ENCODE data around the gene ZNF521.

ZNF521 gene

DNA sequence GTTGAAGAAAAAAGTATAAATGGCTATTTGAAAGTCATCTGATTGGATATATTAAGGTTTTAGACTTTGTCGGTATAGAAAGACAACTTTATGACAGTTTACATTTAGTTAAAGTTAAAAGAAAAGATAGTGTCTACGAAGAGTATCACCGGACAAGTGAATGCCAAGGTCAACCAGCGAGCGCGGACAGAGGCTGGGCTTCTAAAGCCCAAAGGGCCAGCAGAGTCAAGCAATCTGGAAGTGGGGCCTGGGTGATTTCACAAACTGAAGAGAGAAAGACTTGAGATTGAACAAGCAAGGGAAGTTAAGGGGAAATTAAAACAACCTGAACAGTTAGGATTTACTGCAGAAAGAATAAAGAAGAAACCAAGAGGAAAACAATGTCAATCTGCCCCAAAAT, 16.3 kb downstream of the ZNF521 start:
- DNase-seq (ENCODE audit: low read depth in 2 of 2), result no peak

DNA sequence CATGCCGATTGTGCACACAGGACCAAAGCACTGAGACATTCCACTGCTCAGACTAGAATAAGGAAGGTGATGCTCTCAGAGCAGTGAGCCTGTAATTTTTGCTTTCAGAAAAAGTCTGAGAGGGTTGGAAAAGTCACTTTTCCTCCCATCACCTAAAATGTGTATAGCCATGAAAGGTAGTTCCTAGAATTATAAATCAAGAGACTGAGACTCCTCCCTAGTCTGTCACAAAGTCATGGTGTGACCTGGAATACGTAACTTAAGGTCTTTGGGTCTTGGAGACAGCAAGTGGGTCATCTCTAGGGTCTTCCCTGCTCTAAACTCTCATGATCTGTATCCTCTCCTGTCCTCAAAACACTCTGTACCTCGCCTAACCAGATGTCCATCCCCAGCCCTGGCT, 16.9 kb downstream of the ZNF521 start:
- DNase-seq (ENCODE audit: low read depth in 2 of 2), result no peak

DNA sequence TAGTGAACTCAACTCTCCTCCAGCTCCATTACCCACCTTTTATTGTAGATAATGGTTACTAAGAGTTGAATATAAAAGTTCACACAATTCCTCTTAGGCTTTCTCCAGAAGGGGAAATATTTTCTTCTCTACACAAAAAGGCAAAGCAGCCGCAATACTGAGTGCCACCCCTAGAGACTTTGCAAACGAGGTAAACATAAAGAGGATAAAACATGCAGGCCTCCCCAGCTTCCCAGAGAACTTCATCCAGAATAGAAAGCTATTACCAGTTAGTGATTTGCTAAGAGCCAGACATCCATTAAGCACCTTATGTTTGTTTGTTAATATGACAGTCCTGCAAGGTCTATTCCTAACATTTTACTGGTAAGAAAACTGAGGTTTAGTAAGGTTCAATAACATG, 17.4 kb downstream of the ZNF521 start:
- no peak for DNase-seq (ENCODE audit: low read depth in 2 of 2)

DNA sequence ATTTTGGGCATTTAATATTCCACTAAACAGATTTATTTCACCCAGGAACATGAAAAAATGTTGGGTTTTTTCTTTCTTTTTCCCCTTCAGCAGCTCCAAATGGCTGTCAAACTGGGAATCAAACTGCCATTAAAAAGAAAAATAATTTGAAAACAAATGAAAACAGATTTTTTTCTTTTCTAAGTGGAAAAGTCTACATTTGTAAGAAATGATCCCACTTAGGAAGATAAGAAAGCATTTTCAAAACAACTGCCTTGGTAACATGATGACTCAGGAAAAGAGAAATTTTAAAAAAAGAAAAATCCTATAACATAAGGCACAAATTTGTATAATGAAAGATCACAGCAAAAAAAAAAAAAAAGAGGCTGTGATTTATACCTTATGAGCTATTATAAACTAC, 20.0 kb downstream of the ZNF521 start:
- no peak for DNase-seq (ENCODE audit: low read depth in 2 of 2)

DNA sequence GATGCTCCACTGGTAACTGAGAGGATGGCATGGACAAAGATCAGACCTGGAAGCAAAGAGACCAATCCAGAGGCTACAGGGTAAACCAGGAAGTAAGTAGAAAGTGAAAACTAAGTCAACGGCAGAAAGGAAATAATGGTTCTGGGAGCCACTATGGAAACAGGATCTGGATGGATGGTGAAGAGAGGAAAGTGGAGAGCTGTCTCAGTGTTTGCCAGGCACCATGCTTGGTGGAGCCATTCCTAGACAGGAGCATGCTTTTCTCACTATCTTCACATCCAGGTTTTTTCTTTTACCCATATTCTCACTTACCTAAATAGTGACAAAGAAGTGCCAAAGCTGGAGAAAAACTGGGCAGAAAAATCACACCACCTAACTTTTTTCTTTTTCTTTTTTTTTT, 22.2 kb downstream of the ZNF521 start:
- no peak for DNase-seq (ENCODE audit: low read depth in 2 of 2)

DNA sequence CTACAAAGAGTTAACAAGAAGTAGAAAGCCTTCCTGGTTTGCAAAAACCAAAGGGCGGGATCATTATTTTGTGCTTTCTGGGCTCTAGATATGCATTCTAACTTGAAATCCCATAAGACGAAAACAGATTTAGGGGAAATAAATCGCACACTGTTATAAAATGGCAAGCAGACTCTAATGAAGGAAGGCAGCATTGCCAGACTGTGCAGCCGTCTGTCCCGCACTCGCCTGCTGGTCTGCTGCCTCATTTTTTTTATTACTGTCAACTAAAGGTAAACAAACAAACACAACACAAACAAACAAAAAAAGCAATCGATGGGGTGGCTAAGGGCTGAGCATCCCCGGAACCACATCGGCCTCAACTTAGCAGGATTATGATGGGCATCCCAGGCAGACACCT, 24.4 kb downstream of the ZNF521 start:
- no peak for DNase-seq (ENCODE audit: low read depth in 2 of 2)

DNA sequence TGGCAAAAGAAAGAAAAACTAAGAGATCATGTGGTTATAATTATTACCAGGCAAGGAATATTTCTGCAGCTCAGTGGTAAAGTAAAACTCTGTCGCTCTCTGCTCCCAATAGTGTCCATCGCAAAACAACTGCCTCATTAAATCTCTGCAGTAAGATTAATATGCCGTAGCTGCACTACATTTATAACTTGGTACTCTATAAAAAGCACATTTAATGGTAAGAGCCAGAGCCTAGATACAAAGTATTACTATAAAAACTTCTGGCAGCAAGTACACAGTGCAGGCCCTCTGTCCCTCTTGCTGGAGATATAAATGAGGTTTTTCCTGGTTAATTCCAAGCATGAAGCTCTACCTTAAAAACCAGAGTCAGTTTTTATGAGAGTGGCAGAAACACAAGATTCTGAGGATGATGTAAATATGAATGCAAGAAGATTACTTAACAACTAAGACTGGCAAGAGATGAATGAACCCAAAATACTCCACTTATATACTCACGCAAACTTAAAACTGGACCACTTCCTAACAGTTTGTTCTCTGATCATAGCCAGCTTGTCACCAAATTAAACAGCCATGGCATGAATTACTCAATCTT, 25.5 kb downstream of the ZNF521 start:
- no peak for DNase-seq (ENCODE audit: low read depth in 2 of 2)

DNA sequence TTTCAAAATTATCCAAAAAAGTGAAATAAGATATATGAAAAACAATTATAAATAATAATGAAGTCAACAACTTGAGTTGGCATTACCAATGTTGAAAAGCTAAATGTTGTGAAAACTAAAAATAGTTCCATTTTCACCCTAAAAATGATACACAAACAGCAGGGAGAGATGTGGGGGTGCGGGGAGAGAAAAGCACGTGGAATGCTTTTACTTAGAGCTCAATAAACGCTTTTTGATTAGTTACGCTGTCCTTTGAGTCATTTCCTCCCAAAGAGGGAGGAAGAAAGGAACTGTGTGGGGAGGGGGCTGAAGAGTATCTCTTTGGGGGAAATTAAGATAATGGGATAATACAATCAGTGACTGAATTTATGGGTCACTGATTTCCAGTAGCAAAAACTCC, 29.2 kb downstream of the ZNF521 start:
- DNase-seq (ENCODE audit: low read depth in 2 of 2), result no peak

DNA sequence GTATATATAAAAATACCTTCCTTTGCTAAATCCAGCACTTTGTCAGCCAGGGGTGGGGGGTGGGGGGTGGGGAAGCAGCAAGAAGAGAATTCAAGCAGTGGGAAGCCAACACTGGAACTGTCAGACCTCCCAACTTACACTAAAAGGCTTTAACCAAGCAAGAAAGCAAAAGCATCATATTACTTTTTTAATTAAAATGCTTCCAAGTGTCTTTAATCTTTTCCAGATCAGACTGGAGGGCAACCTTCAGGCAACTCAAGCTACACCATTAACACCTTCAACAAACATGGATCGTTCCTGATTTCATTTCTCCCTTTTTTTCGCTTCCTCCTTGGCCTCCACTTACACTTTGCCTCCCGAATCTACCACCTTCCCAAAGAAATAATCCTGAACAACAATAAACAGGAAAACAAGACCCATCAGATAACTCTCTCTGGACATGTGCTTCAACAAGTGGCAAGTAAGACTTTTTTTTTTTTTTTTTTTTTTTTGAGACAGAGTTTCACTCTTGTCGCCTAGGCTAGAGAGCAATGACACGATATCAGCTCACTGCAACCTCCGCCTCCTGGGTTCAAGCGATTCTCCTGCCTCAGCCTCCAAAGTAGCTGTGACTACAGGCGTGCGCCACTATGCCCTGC, 35.5 kb downstream of the ZNF521 start:
- no peak for DNase-seq (ENCODE audit: low read depth in 2 of 2)

DNA sequence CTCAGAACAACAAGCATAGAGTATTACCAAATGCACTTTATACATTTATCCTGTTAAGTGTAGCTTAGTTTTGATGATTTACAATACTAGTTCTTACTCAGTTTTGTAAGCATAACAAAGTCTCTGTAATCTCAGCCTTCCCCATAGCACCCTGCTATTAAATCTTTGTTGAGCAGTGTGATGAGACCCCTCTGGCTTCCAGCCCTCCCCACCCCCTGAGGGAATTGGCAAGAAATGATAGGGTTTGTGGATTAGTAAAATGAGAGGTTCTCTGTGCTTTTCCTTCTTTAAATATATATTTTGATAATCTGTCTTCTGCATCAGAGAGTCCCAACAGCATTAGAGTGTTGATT, 37.2 kb downstream of the ZNF521 start:
- DNase-seq (ENCODE audit: low read depth in 2 of 2), result no peak

DNA sequence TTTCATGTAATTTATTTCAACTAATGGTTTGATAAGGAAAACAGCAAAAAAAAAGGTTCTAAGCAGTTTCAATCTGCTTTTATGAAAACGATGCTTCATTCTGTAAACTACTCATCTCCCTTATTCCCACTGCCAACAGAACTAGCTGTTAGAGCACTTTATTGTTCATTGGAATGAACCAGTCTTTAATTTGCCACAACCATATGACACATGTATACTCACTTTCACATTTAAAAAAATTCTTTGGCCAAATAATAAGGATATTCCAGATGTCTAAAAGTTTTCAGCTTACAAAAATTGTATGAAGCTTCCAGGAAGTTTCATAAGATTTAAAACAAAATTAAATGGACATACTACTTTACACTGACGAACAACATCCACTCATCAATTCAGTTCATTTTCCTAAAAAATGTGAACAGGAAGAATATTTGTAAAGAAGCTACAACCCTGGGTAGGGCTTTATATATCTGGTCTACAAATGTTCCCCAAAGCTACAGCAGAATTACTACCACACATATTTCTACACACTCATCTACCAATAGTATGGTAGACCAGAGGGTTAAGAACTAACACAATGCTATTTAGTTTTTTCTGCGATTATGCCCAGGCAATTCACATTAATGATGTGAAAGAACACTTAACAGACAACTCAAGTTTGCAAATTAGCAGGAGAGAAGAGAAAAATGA, 37.7 kb downstream of the ZNF521 start:
- DNase-seq (ENCODE audit: low read depth in 2 of 2), result no peak

DNA sequence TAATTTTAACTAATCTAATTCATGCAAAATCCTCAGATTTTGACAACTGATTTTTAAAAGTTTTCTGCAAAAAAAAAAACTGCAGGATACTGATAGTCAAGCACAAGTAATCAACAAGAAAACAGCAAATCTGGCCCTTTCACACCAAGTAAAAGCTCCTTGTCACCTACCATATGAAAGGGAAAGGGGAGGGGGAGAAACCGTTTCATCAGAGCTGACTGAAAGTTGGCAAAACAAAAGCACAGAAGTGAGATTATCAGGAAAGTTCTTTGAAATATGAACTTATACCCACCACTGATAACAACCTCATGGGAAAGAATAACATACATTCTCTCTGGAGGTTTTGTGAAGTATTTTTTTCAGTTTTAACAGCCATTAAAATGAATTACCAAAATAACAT, 38.7 kb downstream of the ZNF521 start:
- DNase-seq (ENCODE audit: low read depth in 2 of 2), result no peak

DNA sequence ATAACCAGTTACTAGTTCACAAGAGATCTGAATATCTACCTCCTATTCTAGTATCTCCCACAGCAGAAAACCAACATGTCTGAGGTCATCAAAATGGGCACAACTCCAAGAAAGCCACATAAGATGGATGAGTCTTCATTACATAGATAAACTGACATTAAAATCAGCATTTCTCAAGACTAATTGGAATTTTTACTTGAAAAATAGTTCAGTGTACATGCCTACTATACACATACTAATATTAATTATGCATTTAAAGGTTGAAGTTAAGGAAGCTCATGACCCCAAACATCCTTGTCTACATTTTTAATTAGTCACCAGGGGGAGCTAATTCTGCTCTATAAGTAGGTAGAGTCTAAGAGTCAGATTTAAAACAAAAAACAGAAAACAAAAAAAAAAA, 41.9 kb downstream of the ZNF521 start:
- no peak for DNase-seq (ENCODE audit: low read depth in 2 of 2)

DNA sequence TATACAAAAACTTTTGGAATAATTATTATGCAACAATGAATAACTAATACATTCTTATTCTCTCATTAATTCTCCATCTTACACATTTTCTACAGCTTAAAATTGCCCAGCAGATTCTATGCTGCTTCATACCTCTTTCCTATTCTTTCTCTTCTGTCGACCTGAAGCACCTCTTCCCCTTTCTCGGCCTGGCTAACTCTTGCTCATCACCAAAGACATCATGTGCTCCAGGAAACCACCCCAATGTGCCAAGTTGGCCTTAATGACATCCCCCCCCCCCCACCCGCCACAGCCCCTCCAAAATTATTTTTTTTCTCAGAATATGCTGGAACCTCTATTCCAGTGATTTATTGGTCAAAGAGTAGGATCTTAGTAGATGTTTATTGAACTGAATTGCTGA, 43.6 kb downstream of the ZNF521 start:
- no peak for DNase-seq (ENCODE audit: low read depth in 2 of 2)

DNA sequence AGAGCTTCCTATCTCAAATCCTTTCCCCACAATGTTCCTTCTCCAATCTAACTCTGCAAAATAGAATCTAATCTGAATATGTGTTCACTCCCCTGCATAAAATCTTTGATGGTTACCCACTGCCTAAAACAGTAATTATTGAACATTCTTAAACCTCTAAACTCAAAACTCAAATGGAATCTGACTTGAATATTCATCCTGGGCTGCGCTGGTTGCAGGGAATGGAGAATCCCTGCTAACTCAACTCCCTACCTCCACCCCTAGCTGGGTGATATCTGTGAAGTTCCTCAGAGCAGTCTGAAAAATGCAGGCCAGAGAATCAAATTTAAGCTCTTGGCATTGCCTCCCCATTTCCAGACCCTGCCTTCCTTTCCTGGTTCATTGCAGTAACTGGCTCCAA, 44.8 kb downstream of the ZNF521 start:
- no peak for DNase-seq (ENCODE audit: low read depth in 2 of 2)

DNA sequence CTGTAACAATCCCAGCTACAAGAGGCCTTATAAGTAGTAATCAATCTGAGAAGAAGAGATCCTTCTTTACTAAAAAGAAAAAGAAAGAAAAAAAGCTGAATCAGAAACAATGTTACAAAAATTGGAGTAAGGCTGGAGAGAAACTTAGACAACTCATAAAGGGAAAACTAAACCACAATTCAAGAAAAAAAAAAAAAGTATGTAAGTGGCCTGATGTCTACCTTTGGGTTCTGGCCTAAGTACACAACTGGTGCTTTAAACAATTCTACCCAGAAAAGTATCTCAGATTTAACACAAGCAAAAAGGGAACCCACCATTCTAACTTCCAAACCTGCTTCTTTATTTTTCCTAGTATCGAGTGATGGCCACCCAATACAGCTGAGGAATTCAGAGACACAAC, 45.3 kb downstream of the ZNF521 start:
- DNase-seq (ENCODE audit: low read depth in 2 of 2), result no peak

DNA sequence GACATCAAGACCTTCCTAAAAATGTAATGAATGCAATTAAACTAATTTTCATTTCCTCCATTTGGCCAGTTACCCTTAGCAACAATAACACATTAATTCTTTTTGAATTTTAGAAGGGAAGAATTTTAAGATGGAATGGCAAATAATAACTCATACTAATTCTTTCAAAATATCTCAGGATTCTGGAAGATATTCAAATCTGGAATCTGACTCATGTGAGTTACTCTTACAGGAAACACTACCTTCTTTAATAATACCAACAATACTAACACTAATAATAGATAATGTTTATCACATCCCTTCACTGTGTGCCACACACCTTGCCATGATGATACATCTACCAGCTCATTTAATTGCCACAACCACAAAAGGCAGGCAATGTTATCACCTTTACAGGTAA, 46.4 kb downstream of the ZNF521 start:
- no peak for DNase-seq (ENCODE audit: low read depth in 2 of 2)

DNA sequence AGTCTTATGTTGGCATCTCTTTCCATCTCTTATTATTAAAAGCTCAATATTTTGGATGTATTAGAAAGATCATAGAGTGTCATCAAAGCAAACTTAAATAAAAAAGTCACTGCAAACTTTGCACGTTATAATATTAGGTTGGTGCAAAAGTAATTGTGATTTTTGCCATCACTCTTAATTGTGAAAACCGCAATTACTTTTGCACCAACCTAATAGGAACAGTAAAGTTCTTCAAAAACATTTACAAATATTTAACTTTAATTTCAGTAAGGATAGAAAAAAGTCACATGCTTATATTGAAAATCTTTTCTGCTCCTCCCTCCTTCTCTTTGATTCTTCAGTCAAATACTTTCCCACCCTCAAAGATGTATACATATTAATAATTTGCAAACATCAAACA, 51.5 kb downstream of the ZNF521 start:
- no peak for DNase-seq (ENCODE audit: low read depth in 2 of 2)

DNA sequence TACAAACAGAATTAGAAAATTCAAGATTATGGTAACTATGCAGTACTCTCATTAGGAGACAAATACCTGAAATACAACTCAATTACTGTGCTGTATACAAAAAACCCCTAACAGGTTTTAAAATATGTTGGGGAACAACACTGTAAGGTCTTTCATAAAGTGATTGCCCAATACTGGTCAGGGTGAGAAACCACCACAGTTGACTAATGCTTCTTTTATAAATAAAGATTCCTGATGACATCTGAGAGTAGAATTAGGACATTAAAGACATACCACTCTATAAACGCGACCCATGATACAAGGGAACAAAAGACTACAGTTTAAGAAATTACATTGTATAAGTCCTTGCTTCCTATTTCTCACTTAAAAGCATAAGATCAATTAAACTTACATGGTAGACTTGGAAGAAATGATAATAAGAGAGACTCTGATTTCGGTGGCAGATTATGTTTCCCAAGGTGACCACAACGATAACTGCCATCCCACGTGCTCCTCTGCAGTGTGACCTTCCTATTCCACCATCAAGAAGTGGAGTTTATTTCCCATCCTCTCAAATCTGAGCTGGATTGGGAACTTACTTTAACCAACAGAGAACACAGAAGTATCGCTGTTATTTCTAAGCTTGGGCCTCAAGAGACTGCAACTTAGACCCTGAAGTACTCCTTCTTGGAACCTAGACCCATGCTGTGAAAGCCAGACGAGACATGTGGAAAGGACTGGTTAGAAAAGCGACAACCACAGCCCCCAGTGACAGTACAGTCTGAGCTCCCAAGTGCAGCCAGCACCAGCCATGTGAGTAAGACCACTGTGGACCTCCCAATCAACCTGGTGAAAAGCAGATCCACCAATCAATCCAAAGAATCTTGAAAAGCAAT, 52.3 kb downstream of the ZNF521 start:
- no peak for DNase-seq (ENCODE audit: low read depth in 2 of 2)

DNA sequence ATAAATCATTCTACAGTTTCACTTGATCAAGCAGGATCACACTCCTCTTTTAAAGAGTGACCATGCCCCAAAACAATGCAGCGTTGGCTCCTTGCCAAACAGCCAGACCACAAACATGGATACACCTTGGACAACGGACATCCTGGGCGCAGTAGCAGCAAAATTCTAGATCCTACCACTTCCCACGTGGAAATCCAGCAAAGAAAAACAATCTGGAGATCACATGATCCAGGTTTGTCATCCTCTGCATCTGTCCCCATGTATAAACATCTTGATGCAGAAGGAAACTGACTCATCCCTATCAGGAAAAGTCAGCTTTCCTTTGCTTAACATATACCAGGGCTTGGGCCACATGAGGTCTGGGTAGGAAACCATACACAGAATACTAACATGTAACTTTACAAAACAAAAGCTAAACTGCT, 53.1 kb downstream of the ZNF521 start:
- no peak for DNase-seq (ENCODE audit: low read depth in 2 of 2)

DNA sequence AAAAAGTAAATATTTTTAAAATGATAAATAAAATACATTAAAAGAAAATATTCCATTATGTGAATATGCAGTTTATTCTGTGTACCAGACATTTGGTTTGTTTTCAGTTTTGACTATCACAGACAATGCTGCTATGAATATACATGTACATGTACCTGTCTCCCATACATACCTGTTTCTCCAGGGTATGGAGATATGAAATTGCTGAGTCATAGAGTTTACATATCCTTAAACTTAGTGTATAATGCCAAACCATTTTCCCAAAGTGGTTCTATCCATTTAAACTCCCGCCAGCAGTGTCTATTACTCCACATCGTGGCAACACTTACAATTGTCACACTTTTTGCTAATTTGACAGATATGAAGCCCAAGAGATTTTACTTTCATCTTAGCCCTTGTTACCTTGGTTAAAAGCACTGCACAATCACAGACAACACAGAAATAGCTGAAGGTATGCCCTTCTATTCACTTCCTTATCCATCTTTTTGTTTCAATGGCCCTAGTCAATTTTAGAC, 56.3 kb downstream of the ZNF521 start:
- DNase-seq (ENCODE audit: low read depth in 2 of 2), result no peak

DNA sequence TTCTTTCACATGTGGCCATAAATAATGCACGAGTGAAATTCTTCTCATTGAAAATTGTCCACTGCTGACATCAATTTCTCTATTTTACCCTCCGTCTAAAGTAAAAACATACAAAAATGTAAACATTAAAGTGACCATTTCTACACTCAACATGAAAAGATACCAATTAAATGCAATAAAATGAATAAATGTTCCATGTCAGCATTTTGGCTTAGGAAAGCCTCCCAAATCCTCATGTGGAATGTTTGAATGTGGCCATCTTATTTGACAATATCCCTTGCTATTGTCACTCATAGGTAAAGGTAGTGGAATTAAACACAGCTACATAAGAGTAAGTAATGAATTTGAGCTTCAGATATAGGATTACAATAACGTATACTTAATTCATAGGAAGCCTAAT, 60.8 kb downstream of the ZNF521 start:
- DNase-seq (ENCODE audit: low read depth in 2 of 2), result no peak

Data from stimulated activated CD8-positive, alpha-beta memory T cell treated with anti-CD3 and anti-CD28 coated beads, Interleukin-2, amount 100 ng/mL, for 1 hour (primary cell).